Prostate gland (tissue), 2 donors: ENCODE results near the gene MPC1L. TPM values are rescaled to one million over a fixed set of nuclear protein-coding genes. Genes with fewer than 3 reads are reported as not detected.

Experiments used
- DNase-seq: peaks from one replicate; pipeline ENCODE4 v3.0.0-alpha.2; 2019; ENCODE audit warnings: low spot score
- H3K27ac ChIP-seq, 2 donors: fragments of 200-600 bp; sonication (generic); 2 replicates each; pipeline ENCODE4 v1.5.1; 2017 to 2019
- H3K27me3 ChIP-seq: fragments of 200-600 bp; sonication (generic); replicated peaks from 2 replicates; pipeline ENCODE4 v1.5.1; 2019; ENCODE audit not compliant: insufficient read depth
- H3K36me3 ChIP-seq, 2 donors: fragments of 200-600 bp; sonication (generic); 1 replicate in 1 of 2; 2 replicates in 1 of 2; pipeline versions ENCODE4 v1.5.1 to v1.8.1; 2017 to 2019
- H3K4me1 ChIP-seq: fragments of 200-600 bp; sonication (generic); replicated peaks from 2 replicates; pipeline ENCODE4 v1.5.1; 2019
- H3K4me3 ChIP-seq, 2 donors: fragments of 200-600 bp; sonication (generic); 2 replicates each; pipeline ENCODE4 v1.5.1; 2017 to 2019
- H3K9me3 ChIP-seq: fragments of 200-600 bp; sonication (generic); 2 replicates; pipeline ENCODE4 v1.5.1; 2017
- POLR2A ChIP-seq: fragments of 450-650 bp; IDR thresholded peaks from one replicate; pipeline ENCODE4 v1.6.1; 2016; ENCODE audit warnings: antibody characterized with exemption, mild to moderate bottlenecking
- POLR2AphosphoS5 ChIP-seq: sonication (generic); formaldehyde crosslinking; IDR thresholded peaks from one replicate; pipeline ENCODE4 v1.6.1; 2017; ENCODE audit warnings: antibody characterized with exemption
- WGBS: methylation state at CpG from one replicate; pipeline ENCODE4 v1.1.5; 2018; 5-methylcytosine and 5-hydroxymethylcytosine counted together
- intact Hi-C: fragments of 100-400 bp; cut with DNase I; formaldehyde crosslinking; loops from one replicate; pipeline ENCODE4 v1.14.2; 2022
- total RNA-seq, 2 donors: library from RNA; depleted of rRNA; stranded (reverse); fragments of >200 nt; gene quantifications; one replicate each; pipeline ENCODE4 v1.1.0, GENCODE V29; 2016
- TF ChIP-seq, protein P1 (sequence below), 4 experiments: fragments of 200-600 bp in 2 of 4; fragments of 450-650 bp in 2 of 4; sonication (generic) in 2 of 4; IDR thresholded peaks; 1 replicate in 3 of 4; 2 replicates in 1 of 4; pipeline ENCODE4 v1.5.1; 2016 to 2019; ENCODE audit warnings: antibody characterized with exemption in 4 of 4, mild to moderate bottlenecking in 2 of 4, moderate library complexity in 2 of 4

Gene MPC1L
- total RNA-seq, 2 donors from 2014 or later: 2.6 TPM; not detected in 1

DNA sequence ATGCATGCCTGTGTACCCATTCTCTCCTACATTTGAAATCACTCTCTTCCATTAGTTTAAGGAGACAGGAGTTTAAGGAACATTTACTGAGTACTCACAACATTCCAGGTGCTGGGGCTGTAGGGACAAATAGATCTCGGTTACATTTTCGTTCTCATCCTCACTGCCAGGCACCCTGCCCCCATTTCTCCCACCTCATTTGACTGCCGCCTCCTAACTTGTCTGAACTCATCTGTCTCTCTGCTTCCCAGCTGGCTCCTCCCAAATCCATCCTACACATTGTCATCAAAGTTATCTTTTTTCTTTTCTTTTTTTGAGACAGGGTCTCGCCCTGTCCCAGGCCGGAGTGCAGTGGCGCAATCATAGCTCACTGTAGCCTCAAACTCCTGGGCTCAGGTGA, 19.8 kb upstream of the MPC1L start:
- Histone ChIP-seq H3K4me3 (no peak overlapping the region), H3K27ac (no peak overlapping the region), H3K4me1 (no peaks in the 10 kb centered on the region), H3K36me3 (no peaks in the 10 kb centered on the region), H3K27me3 (no peaks in the 10 kb centered on the region), H3K9me3 (no peaks in the 10 kb centered on the region)
- TF ChIP-seq POLR2AphosphoS5 (no peak), POLR2A (no peak)
- TF ChIP-seq, protein P1, sequence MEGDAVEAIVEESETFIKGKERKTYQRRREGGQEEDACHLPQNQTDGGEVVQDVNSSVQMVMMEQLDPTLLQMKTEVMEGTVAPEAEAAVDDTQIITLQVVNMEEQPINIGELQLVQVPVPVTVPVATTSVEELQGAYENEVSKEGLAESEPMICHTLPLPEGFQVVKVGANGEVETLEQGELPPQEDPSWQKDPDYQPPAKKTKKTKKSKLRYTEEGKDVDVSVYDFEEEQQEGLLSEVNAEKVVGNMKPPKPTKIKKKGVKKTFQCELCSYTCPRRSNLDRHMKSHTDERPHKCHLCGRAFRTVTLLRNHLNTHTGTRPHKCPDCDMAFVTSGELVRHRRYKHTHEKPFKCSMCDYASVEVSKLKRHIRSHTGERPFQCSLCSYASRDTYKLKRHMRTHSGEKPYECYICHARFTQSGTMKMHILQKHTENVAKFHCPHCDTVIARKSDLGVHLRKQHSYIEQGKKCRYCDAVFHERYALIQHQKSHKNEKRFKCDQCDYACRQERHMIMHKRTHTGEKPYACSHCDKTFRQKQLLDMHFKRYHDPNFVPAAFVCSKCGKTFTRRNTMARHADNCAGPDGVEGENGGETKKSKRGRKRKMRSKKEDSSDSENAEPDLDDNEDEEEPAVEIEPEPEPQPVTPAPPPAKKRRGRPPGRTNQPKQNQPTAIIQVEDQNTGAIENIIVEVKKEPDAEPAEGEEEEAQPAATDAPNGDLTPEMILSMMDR (IDR thresholded peaks at IDR 0.05): no peak
- intact Hi-C loops: no loop called here
- 83% methylated on average over 6 of the region's 6 CpGs for WGBS
- DNase-seq: no peak

DNA sequence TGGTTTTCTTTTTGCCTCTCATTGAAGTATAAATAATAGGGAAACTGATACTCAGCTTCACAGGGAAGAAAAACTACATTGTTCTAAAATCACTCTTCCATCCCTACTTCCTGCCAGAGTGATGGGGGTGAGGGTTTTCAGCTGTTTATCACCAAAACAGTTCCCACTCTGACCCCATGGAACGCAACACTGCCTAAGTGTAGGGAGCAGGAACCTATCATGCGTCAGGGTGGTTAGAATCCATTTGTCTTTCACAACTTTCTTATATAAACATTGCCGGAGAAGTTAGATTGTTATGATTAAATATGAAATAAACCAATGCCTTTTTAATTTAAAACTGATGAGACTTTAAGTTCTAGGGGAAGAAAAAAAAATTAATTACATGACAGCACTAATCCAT, 15.8 kb upstream of the MPC1L start:
- Histone ChIP-seq H3K4me1 (no peaks in the 10 kb centered on the region), H3K27me3 (no peaks in the 10 kb centered on the region), H3K9me3 (no peaks in the 10 kb centered on the region), H3K4me3 (no peak overlapping the region), H3K36me3 (no peaks in the 10 kb centered on the region), H3K27ac (no peak overlapping the region)
- WGBS: 88% methylated on average over 3 of the region's 3 CpGs
- no peak for TF ChIP-seq POLR2A
- TF ChIP-seq, protein P1 (IDR thresholded peaks at IDR 0.05): no peak
- TF ChIP-seq POLR2AphosphoS5: no peak
- DNase-seq: no peak
- intact Hi-C loops: no loop called here

GRCh38 chrX:40612511-40612910, 10.7 kb upstream of the MPC1L start:
- WGBS: 73% methylated on average over 3 of the region's 4 CpGs
- no peak for DNase-seq
- intact Hi-C loops: no loop called here

GRCh38 chrX:40615976-40616375, 7.3 kb upstream of the MPC1L start:
- H3K9me3 ChIP-seq: no peaks in the 10 kb centered on the region
- no peaks in the 10 kb centered on the region for H3K27me3 ChIP-seq
- intact Hi-C loops: no loop called here
- H3K36me3 ChIP-seq: no peaks in the 10 kb centered on the region
- H3K4me1 ChIP-seq: no peaks in the 10 kb centered on the region
- 83% methylated on average over 9 of the region's 9 CpGs for WGBS
- H3K27ac ChIP-seq: no peak overlapping the region
- TF ChIP-seq, protein P1 (IDR thresholded peaks at IDR 0.05): no peak
- TF ChIP-seq POLR2AphosphoS5: no peak
- no peak for TF ChIP-seq POLR2A
- no peak overlapping the region for H3K4me3 ChIP-seq
- no peak for DNase-seq

More at GRCh38 chrX:40612511-40612910, 10.7 kb upstream of the MPC1L start:
- H3K4me1 ChIP-seq: no peaks in the 10 kb centered on the region
- H3K9me3 ChIP-seq: no peaks in the 10 kb centered on the region
- TF ChIP-seq, protein P1 (IDR thresholded peaks at IDR 0.05): no peak
- TF ChIP-seq POLR2A (no peak), POLR2AphosphoS5 (no peak)
- no peaks in the 10 kb centered on the region for H3K27me3 ChIP-seq
- H3K4me3 ChIP-seq: no peak overlapping the region
- H3K27ac ChIP-seq: no peak overlapping the region
- no peaks in the 10 kb centered on the region for H3K36me3 ChIP-seq

DNA sequence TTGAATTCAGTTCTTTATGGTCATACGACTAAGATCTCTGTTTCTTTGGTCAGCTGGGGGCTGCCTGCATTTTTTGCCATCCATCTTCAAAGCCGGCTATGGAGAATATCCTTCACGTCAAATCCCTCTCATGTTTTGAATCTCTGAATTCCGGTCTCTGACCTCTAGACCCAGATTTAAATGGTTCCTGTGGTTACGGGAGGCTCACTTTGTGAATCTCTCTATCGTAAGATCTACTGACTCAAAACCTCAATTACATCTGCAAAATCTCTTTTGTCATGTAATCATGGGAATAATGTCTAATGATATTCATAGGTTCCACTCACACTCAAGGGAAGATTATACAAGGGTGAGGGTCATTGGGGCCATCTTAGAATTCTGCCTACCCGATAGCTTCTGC, 5.7 kb upstream of the MPC1L start:
- WGBS: 81% methylated on average over 7 of the region's 7 CpGs

More for the DNA sequence above, 5.7 kb upstream of the MPC1L start:
- Histone ChIP-seq H3K27ac (no peak overlapping the region), H3K27me3 (no peaks in the 10 kb centered on the region), H3K4me1 (no peaks in the 10 kb centered on the region), H3K9me3 (no peaks in the 10 kb centered on the region), H3K36me3 (no peaks in the 10 kb centered on the region), H3K4me3 (no peak overlapping the region)
- TF ChIP-seq, protein P1 (IDR thresholded peaks at IDR 0.05): no peak
- no peak for TF ChIP-seq POLR2AphosphoS5
- TF ChIP-seq POLR2A: no peak
- no peak for DNase-seq
- intact Hi-C loops: no loop called here
